LoVo (cell line): ENCODE data around the gene RAI14.
"Not testable (repeated sequence)": the region's sequence is repeated elsewhere in the genome, so short reads cannot be mapped to it uniquely, and the experiment has no call there.

ENCODE experiments used
- DNase-seq: peaks from one replicate; pipeline ENCODE4 v3.0.0-alpha.2; 2016; ENCODE audit warnings: low spot score

RAI14 gene

GRCh38 chr5:34771076-34771475 lies 114.9 kb downstream of the RAI14 start:
- no peak for DNase-seq

DNA sequence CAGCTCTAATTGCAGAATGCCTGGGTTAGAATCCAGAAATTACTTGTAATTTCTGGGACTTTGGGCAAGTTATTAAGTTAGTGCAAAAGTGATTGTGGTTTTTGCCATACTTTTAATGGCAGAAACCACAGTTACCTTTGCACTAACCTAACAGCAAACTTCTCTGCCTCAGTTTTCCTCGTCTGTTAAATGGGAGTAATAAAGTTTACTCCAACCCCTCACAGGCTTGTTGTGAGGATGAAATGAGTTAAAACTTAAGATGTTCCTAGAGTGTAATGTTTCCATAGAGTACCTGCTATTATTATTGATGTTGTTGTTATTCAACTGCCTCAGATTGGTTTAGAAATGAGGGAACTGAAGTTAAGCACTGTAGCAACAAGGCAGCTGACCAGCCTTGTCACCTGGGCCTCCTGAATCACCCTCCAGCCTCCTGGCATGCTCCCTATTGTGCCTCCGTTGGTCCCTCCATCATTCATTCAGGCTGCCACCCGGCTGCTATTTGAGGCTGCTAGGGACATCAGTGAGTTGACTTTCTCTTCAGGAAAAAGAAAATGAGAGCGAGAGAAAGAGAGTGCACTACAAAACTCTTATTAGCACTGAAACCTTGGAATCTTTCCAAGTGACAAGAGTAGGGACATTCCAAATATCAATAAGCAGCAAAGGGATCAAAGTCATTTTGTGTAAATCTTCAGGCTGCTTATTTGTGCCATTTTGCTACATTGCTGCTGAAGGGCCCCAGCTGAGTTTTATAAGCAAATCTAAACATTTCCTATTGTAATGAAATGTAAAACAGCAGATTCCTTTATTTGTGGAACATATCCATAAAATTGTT lies 116.4 kb downstream of the RAI14 start:
- no peak for DNase-seq

DNA sequence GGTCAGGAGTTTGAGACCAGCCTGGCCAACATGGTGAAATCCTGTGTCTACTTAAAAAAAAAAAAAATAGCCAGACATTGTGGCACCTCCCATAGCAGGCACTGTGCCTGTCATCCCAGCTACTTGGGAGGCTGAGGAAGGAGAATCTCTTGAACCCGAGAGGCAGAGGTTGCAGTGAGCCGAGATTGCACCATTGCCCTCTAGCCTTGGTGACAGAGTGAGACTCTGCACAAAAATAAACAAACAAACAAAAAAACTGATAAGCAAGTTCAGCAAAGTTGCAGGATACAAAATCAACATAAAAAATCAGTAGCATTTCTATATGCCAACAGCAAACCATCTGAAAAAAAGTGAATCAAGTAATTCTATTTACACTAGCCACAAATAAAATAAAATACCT lies 118.0 kb downstream of the RAI14 start:
- DNase-seq: no peak

GRCh38 chr5:34774678-34775077 lies 118.5 kb downstream of the RAI14 start:
- not testable (repeated sequence) for DNase-seq

DNA sequence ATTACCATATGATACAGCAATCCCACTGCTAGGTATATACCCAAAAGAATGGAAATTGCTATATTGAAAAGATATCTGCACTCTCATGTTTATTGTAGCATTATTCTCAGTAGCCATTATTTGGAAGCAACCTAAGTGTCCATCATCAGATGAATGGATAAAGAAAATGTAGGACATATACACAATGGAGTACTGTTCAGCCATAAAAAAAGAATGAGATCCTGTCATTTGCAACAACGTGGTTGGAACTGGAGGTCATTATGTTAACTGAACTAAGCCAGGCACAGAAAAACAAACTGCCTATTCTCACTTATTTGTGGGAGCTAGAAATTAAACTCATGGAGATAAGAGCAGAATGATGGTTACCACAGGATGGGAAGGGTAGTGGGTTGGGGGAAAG lies 119.8 kb downstream of the RAI14 start:
- DNase-seq: no peak

DNA sequence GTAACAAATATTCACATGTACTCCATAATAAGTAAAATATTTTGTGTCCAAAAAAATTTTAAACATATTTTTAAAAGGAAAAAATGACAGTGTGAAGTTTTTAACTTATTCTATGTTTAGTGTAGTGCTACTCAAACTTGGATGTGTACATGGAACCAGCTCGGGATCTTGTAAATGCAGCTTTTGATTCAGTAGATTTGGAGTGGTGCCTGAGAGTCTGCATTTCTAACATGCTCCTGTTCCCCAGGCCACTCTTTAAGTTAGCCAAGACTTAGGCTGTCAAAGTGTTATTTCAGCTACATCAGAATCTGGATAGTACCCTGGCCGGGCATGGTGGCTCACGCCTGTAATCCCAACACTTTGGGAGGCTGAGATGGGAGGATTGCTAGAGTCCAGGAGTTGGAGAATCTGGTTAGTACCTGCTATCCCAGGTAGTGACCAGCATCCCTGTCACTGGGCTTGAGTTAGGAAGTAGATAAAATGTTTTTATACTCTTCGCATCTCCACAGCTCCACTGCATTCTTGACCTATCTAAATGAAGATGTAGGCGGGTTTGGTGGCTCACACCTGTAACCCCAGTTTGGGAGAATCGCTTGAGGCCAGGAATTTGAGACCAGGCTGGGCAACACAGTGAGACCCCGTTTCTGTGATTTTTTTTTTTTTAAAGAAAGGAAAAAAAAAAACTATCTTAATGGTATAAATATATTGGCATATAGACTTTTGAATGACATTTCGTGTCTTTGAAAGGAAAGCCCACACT lies 122.1 kb downstream of the RAI14 start:
- no peak for DNase-seq

GRCh38 chr5:34783892-34784291 lies 127.8 kb downstream of the RAI14 start:
- not testable (repeated sequence) for DNase-seq

DNA sequence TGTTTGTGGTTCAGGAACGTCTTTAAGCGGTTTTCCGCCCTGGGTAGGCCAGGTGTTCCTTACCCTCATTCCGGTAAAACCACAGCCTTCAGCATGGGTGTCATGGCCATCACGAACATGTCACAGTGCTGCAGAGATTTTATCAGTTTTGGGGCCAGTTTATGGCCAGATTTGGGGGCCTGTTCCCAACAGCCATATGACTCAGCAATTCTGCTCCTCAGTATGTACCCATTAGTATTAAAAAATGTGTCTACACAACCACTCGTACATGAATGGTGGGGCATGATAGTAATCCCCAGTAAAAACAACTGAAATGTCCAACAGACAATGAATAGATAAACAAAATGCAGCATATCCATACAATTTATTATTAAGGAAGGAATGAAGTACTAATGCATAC lies 130.9 kb downstream of the RAI14 start:
- no peak for DNase-seq

DNA sequence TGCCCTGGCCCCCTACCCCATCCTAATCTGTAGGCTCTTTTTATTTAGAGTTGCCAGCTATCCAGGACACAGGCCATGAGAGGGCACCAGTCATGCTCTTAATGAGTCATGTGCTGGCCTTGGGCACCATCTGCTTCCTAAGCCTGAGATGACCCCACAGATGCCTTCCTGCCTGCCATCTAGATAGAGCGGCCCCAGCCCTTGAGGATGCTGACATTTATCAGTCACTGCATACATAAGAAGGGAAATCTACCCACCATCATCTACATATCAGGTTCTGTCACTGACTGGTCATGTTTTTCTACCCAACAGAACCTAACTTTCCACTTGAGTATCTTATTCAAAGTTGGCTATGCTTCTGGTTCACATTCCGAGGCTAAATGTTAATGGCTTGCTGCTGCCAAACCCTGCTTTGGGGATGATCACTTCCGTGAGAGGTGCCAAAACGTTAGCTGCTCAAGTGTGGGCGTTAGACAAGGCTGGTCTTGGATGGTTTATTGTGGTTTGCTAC lies 132.9 kb downstream of the RAI14 start:
- DNase-seq: no peak

- no peak for DNase-seq
These were observed 133.5 kb downstream of the RAI14 start for GRCh38 chr5:34789639-34790038.

GRCh38 chr5:34790069-34790468 lies 133.9 kb downstream of the RAI14 start:
- no peak for DNase-seq

DNA sequence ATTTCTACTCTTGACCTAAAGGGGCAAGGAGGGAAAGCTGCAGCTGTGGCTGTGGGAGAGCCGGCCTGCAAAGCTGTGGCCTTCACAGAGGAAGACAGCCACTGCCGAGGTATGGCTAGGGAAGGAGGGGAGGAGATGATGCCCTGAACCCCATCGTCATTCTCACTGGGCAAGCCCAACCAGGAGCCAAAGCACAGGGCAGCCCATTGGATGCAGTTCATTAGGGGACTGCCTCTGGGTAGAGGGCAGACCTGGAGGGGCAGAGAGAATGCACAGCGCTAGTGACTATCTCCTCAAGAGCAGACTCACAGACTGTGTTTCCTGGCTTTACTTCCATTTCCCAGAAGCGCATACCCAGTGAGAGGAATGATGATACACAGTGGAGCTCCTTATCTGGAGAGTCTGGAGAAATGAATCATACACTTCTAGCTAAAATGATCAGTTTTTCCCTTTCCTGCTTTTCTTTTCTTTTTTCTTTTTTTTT lies 135.7 kb downstream of the RAI14 start:
- no peak for DNase-seq

- no peak for DNase-seq
These were observed 146.9 kb downstream of the RAI14 start for GRCh38 chr5:34802834-34803563.

- DNase-seq: no peak
These were observed 148.0 kb downstream of the RAI14 start for GRCh38 chr5:34803974-34804732.

GRCh38 chr5:34804913-34805312 lies 148.8 kb downstream of the RAI14 start:
- DNase-seq: no peak

DNA sequence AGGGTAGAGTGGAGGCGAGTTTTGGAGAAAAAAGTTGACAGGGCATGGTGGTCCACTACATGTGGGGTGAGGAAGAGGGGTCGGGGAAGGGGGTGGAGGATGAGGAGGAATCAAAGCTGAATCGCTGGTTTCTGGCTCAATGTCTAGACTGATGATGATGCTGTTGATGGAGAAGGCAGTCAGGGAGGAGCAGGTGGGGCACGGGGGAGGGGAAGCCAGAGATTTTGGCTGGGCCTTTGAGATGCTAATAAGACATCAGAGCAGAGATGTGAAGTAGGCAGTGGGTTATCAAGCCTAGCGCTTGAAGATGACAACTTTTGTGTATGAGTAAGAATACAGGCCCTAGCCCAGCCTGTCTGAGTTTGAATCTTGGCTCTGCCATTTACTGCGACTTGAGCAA lies 150.4 kb downstream of the RAI14 start:
- DNase-seq: no peak

- no peak for DNase-seq
These were observed 155.6 kb downstream of the RAI14 start for GRCh38 chr5:34811706-34812105.

DNA sequence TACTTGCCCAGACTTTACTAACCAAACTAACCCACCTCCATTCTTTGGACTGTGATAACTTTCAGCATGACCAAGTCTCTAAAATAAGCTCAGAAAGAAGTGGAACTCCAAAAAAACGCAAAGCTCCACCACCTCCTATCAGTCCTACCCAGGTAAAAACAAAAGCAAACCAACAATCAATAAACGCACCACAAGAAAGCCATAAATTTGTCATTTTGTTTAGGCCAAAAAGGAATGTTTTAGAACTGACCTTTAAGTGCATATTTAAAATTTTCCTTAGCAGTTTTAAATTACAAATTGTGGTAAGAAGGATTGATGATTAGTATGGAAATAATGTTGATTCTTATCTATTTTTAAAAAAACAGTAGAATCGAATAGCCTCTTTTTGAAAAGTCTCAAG lies 157.4 kb downstream of the RAI14 start:
- no peak for DNase-seq

DNA sequence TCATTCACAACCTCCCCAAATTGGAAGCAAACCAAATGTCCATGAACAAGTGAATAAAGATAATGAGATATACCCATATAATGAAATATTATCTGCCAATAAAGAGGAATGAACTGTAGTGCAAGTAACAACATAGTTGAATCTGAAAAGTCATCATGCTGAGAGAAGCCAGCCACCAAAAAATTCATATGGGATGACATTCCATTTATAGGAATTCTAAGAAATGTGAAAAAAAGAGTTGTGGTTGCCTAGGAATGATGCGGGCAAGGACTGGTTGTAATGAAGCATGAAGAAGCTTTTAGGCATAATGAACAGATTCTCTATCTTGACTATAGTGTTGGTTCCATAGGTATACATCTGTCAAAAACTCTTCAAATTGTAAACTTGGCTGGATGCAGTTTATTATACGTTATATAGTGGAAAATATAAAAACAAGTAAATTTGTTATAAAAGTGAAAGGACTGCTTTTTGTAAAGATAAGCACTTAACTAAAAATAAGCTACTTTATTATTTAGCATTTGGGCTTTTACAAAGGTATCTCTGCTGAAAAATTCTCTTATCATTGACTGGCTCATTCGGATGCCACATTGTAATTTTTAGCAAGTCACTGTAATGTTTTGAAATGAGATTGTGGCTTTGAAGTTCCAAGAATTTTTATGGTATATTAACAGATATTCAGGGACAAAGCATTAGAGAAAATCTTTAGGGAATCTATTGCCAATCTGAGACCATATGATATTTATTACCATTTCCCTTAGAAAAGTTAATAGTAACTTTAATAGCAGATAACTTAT lies 161.6 kb downstream of the RAI14 start:
- DNase-seq: no peak

- DNase-seq: no peak
These were observed 162.6 kb downstream of the RAI14 start for GRCh38 chr5:34818717-34819116.

DNA sequence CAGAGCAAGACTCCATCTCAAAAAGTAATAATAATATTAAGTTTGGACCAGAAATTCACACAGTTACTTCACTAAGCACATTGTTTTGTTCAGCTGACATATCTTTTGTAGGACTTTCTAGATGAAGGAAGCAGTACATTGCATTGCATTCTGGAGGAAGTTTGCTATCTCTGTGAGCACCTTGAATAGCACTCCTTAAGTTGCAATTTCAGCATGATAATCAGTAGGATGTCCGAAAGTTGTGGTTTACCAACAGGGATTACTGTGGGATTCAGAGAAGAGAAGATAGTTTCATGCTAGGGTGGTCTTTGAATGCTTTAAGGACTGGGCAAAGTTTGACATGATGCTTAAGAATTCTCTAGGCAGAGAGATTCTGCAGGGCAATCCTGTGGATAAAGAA lies 164.5 kb downstream of the RAI14 start:
- no peak for DNase-seq
